ENCODE measurements around the gene TSPAN13.
"Not testable (repeated sequence)": the region's sequence is repeated elsewhere in the genome, so short reads cannot be mapped to it uniquely, and the experiment has no call there.

The TSPAN13 gene

GRCh38 chr7:16740996-16741395 lies 12.6 kb upstream of the TSPAN13 start:
- DNase-seq (ENCODE audit: low spot score), result no peak

GRCh38 chr7:16741676-16742075 lies 11.9 kb upstream of the TSPAN13 start:
- DNase-seq (ENCODE audit: low spot score) (peak; percentile 25), FAIRE-seq (no peak)

More at GRCh38 chr7:16740996-16741395, 12.6 kb upstream of the TSPAN13 start:
- FAIRE-seq, result no peak

- DNase-seq (ENCODE audit: low spot score) (no peak), FAIRE-seq (no peak)
These were observed 11.0 kb upstream of the TSPAN13 start for GRCh38 chr7:16742547-16742946.

- DNase-seq (ENCODE audit: low spot score) (no peak), FAIRE-seq (no peak)
These were observed 10.3 kb upstream of the TSPAN13 start for GRCh38 chr7:16743236-16743635.

- no peak for DNase-seq (ENCODE audit: low spot score)
- FAIRE-seq, result no peak
These were observed 8.9 kb upstream of the TSPAN13 start for GRCh38 chr7:16744518-16745250.

GRCh38 chr7:16745645-16746044 lies 7.9 kb upstream of the TSPAN13 start:
- DNase-seq (ENCODE audit: low spot score) (no peak), FAIRE-seq (no peak)

- DNase-seq (ENCODE audit: low spot score) (no peak), FAIRE-seq (no peak)
These were observed 6.5 kb upstream of the TSPAN13 start for GRCh38 chr7:16747102-16747501.

GRCh38 chr7:16753932-16754855 lies 639 bp downstream of the TSPAN13 start:
- no peak for FAIRE-seq
- DNase-seq (ENCODE audit: low spot score), result no peak

- FAIRE-seq, result no peak
These were observed 1.3 kb downstream of the TSPAN13 start for GRCh38 chr7:16754856-16755317.

GRCh38 chr7:16755397-16755796 lies 1.8 kb downstream of the TSPAN13 start:
- FAIRE-seq, result peak; percentile 59
- peak; percentile 36 for DNase-seq (ENCODE audit: low spot score)

More at GRCh38 chr7:16754856-16755317, 1.3 kb downstream of the TSPAN13 start:
- DNase-seq (ENCODE audit: low spot score), result no peak

GRCh38 chr7:16758036-16758435 lies 4.5 kb downstream of the TSPAN13 start:
- DNase-seq (ENCODE audit: low spot score), result no peak
- no peak for FAIRE-seq

- no peak for FAIRE-seq
- DNase-seq (ENCODE audit: low spot score), result no peak
These were observed 5.4 kb downstream of the TSPAN13 start for GRCh38 chr7:16758631-16759611.

GRCh38 chr7:16759840-16760239 lies 6.3 kb downstream of the TSPAN13 start:
- FAIRE-seq (no peak), DNase-seq (ENCODE audit: low spot score) (no peak)

- peak; percentile 35 for FAIRE-seq
- peak; percentile 39 for DNase-seq (ENCODE audit: low spot score)
These were observed 8.6 kb downstream of the TSPAN13 start for GRCh38 chr7:16762177-16762576.

- DNase-seq (ENCODE audit: low spot score) (no peak), FAIRE-seq (no peak)
These were observed 11.4 kb downstream of the TSPAN13 start for GRCh38 chr7:16764942-16765341.

- no peak for FAIRE-seq
These were observed 11.9 kb downstream of the TSPAN13 start for GRCh38 chr7:16765436-16765859.

GRCh38 chr7:16769994-16770393 lies 16.4 kb downstream of the TSPAN13 start:
- DNase-seq (ENCODE audit: low spot score), result not testable (repeated sequence)
- peak; percentile 27 for FAIRE-seq

More at GRCh38 chr7:16765436-16765859, 11.9 kb downstream of the TSPAN13 start:
- no peak for DNase-seq (ENCODE audit: low spot score)

GRCh38 chr7:16770657-16771329 lies 17.2 kb downstream of the TSPAN13 start:
- FAIRE-seq (no peak), DNase-seq (ENCODE audit: low spot score) (no peak)

GRCh38 chr7:16773326-16773725 lies 19.8 kb downstream of the TSPAN13 start:
- no peak for FAIRE-seq
- DNase-seq (ENCODE audit: low spot score), result no peak

- no peak for FAIRE-seq
- DNase-seq (ENCODE audit: low spot score), result no peak
These were observed 20.3 kb downstream of the TSPAN13 start for GRCh38 chr7:16773884-16774283.
